SU-DHL-6 (cell line): ENCODE results near the gene THSD4.
"Not testable (repeated sequence)": the region's sequence is repeated elsewhere in the genome, so short reads cannot be mapped to it uniquely, and the experiment has no call there.

Source experiments
- EZH2phosphoT487 ChIP-seq: fragments of 200-600 bp; sonication (generic), shearing (Covaris generic); conservative IDR thresholded peaks from 2 replicates; pipeline ENCODE4 v1.6.1; 2018; ENCODE audit warnings: mild to moderate bottlenecking, antibody characterized with exemption, low read length, moderate library complexity, mixed read lengths
- TF ChIP-seq, protein P1 (sequence below): fragments of 200-600 bp; sonication (generic); IDR thresholded peaks from one replicate; pipeline ENCODE4 v1.5.1; 2017; ENCODE audit warnings: antibody characterized with exemption, mild to moderate bottlenecking, low read length, moderate library complexity; ENCODE audit not compliant: insufficient read depth, poor library complexity, severe bottlenecking

DNA sequence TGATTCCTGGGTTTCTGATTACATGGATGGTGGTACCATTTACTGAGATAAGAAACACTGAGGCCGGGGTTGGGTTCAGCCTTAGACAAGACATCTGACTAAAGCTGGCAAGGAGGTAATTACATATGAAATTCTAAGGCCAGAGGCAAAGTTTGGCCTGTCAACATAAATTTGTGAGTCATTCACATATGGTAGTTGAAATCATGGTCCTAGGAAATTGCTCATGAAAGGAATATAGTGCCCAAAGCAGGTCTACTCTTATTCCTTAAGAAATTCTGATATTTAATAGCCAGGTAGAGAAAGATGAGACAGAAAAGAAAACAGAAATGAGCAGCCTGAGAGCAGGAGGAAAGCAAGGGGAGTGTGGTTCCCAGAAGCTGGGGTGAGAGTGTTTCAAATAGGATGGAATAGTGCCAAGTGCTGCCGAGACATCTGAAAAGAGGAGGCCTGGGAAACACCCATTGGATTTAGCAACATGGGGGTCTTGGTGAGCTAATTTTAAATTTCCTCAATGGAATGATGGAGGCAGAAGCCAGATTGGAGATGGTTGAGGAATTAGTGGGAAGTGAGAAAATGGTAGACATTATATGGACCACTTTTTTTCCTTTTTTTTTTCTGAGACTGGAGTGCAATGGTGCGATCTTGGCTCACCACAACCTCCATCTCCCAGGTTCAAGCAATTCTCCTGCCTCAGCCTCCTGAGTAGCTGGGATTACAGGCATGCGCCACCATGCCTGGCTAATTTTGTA is 610.1 kb downstream of the THSD4 start:
- TF ChIP-seq, protein P1, sequence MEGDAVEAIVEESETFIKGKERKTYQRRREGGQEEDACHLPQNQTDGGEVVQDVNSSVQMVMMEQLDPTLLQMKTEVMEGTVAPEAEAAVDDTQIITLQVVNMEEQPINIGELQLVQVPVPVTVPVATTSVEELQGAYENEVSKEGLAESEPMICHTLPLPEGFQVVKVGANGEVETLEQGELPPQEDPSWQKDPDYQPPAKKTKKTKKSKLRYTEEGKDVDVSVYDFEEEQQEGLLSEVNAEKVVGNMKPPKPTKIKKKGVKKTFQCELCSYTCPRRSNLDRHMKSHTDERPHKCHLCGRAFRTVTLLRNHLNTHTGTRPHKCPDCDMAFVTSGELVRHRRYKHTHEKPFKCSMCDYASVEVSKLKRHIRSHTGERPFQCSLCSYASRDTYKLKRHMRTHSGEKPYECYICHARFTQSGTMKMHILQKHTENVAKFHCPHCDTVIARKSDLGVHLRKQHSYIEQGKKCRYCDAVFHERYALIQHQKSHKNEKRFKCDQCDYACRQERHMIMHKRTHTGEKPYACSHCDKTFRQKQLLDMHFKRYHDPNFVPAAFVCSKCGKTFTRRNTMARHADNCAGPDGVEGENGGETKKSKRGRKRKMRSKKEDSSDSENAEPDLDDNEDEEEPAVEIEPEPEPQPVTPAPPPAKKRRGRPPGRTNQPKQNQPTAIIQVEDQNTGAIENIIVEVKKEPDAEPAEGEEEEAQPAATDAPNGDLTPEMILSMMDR: not testable (repeated sequence)
- TF ChIP-seq EZH2phosphoT487: not testable (repeated sequence)
